SK-N-SH (cell line): ENCODE data around the gene LAIR2. TPM values are rescaled to one million over a fixed set of nuclear protein-coding genes. Genes with fewer than 3 reads are reported as not detected.

Experiments used
- CTCF ChIA-PET: fragments of 300-600, 350-600 bp; formaldehyde crosslinking; extraction: SDS; loops from one replicate; lab custom pipeline; 2021; lab: Yijun Ruan, JAX
- POLR2A ChIA-PET: fragments of 350-600 bp; sonication (Branson Sonifier 250); formaldehyde crosslinking; extraction: SDS; loops from one replicate; lab custom pipeline; 2020; ENCODE audit warnings: antibody characterized with exemption, inconsistent platforms; lab: Yijun Ruan, JAX
- DNase-seq: peaks from one replicate; pipeline ENCODE4 v3.0.0; 2012
- H2AFZ ChIP-seq: fragments of 200-600 bp; sonication (generic); 2 replicates; pipeline ENCODE4 v1.8.1; 2016; ENCODE audit warnings: antibody characterized with exemption, mild to moderate bottlenecking, low read depth
- H3F3A ChIP-seq: fragments of 200-600 bp; sonication (generic); replicated peaks from 2 replicates; pipeline ENCODE3; 2016; ENCODE audit warnings: antibody characterized with exemption, mild to moderate bottlenecking; ENCODE audit not compliant: insufficient read depth
- H3K27ac ChIP-seq, 2 experiments: fragments of 200-500 bp in 1 of 2; fragments of 200-600 bp in 1 of 2; sonication (Bioruptor generic) in 1 of 2; sonication (generic), shearing (Covaris generic) in 1 of 2; 2 replicates each; pipeline versions ENCODE4 v1.5.1 to v1.6.1; 2014 to 2016; ENCODE audit warnings: low read depth in 2 of 2, inconsistent platforms in 1 of 2, low read length in 1 of 2, mild to moderate bottlenecking in 1 of 2, mixed read lengths in 1 of 2
- H3K27me3 ChIP-seq: fragments of 200-600 bp; sonication (generic), shearing (Covaris generic); 2 replicates; pipeline ENCODE4 v1.6.1; 2016; ENCODE audit warnings: mixed run types; ENCODE audit not compliant: insufficient read depth
- H3K36me3 ChIP-seq, 2 experiments: fragments of 200-500 bp in 1 of 2; fragments of 200-600 bp in 1 of 2; sonication (Bioruptor generic) in 1 of 2; sonication (generic) in 1 of 2; replicated peaks in 1 of 2; 2 replicates each; pipeline versions ENCODE3 to v1.5.1; 2014 to 2016; ENCODE audit warnings: low read length in 1 of 2, mild to moderate bottlenecking in 1 of 2; ENCODE audit not compliant: insufficient read depth in 2 of 2, control insufficient read depth in 1 of 2
- H3K4me1 ChIP-seq, 2 experiments: fragments of 200-500 bp in 1 of 2; fragments of 200-600 bp in 1 of 2; sonication (Bioruptor generic) in 1 of 2; sonication (generic), shearing (Covaris generic) in 1 of 2; 2 replicates each; pipeline versions ENCODE4 v1.5.1 to v1.6.1; 2014 to 2016; ENCODE audit warnings: low read depth in 1 of 2, low read length in 1 of 2, mixed run types in 1 of 2; ENCODE audit not compliant: insufficient read depth in 2 of 2, control insufficient read depth in 1 of 2
- H3K4me2 ChIP-seq: fragments of 200-600 bp; sonication (generic), shearing (Covaris generic); 2 replicates; pipeline ENCODE4 v1.6.1; 2017; ENCODE audit warnings: mixed run types
- H3K4me3 ChIP-seq, 2 experiments: fragments of 200-500 bp in 1 of 2; fragments of 200-600 bp in 1 of 2; sonication (Bioruptor generic) in 1 of 2; sonication (generic), shearing (Covaris generic) in 1 of 2; 2 replicates each; pipeline versions ENCODE4 v1.5.1 to v1.8.1; 2014 to 2016; ENCODE audit warnings: low read depth in 2 of 2, inconsistent platforms in 1 of 2, low read length in 1 of 2, mild to moderate bottlenecking in 1 of 2, mixed read lengths in 1 of 2, moderate library complexity in 1 of 2
- H3K79me2 ChIP-seq: fragments of 200-600 bp; sonication (generic); 2 replicates; pipeline ENCODE4 v1.8.1; 2017; ENCODE audit warnings: mild to moderate bottlenecking; ENCODE audit not compliant: insufficient read depth
- H3K9ac ChIP-seq: fragments of 200-600 bp; sonication (generic); 2 replicates; pipeline ENCODE4 v1.6.1; 2017; ENCODE audit warnings: mixed run types
- H3K9me2 ChIP-seq: fragments of 200-600 bp; sonication (generic); 2 replicates; pipeline ENCODE4 v1.6.1; 2017; ENCODE audit warnings: mixed run types
- H3K9me3 ChIP-seq: fragments of 200-600 bp; sonication (generic); 2 replicates; pipeline ENCODE4 v1.6.1; 2017; ENCODE audit warnings: mixed run types, mild to moderate bottlenecking, moderate library complexity
- H4K20me1 ChIP-seq: fragments of 200-600 bp; sonication (generic); 2 replicates; pipeline ENCODE4 v1.6.1; 2017; ENCODE audit warnings: mild to moderate bottlenecking, mixed run types; ENCODE audit not compliant: insufficient read depth
- CTCF ChIP-seq: fragments of 200-600 bp; sonication (generic); IDR thresholded peaks from 2 replicates; pipeline ENCODE4 v1.6.1; 2017; ENCODE audit warnings: antibody characterized with exemption, mild to moderate bottlenecking, moderate library complexity
- ELF1 ChIP-seq: IDR thresholded peaks from 2 replicates; pipeline ENCODE4 v1.4.0; 2012
- FOSL2 ChIP-seq: IDR thresholded peaks from 2 replicates; pipeline ENCODE4 v1.4.0; 2012; ENCODE audit warnings: low read depth, mild to moderate bottlenecking, moderate library complexity, borderline replicate concordance
- MEF2A ChIP-seq: IDR thresholded peaks from 2 replicates; pipeline ENCODE4 v1.4.0; 2012; ENCODE audit warnings: low read depth, borderline replicate concordance
- MXI1 ChIP-seq: IDR thresholded peaks from 2 replicates; pipeline ENCODE4 v1.6.1; 2012; ENCODE audit warnings: mild to moderate bottlenecking, low read depth, low read length, improper control_type of control experiment
- NFIC ChIP-seq: IDR thresholded peaks from 2 replicates; pipeline ENCODE4 v1.4.0; 2012; ENCODE audit warnings: borderline replicate concordance
- REST ChIP-seq: IDR thresholded peaks from 2 replicates; pipeline ENCODE4 v1.6.1; 2012; ENCODE audit warnings: mild to moderate bottlenecking, low read depth, low read length, moderate library complexity
- SMC3 ChIP-seq: IDR thresholded peaks from 2 replicates; pipeline ENCODE4 v1.6.1; 2012; ENCODE audit warnings: low read depth, low read length, improper control_type of control experiment
- TCF12 ChIP-seq: IDR thresholded peaks from 2 replicates; pipeline ENCODE4 v1.4.0; 2012
- USF1 ChIP-seq: IDR thresholded peaks from 2 replicates; pipeline ENCODE4 v1.4.0; 2012; ENCODE audit warnings: low read depth, borderline replicate concordance
- USF2 ChIP-seq: fragments of 150-350 bp; IDR thresholded peaks from 2 replicates; pipeline ENCODE4 v1.6.1; 2017; ENCODE audit warnings: antibody characterized with exemption, low read length, low read depth, borderline replicate concordance
- ZBTB33 ChIP-seq: IDR thresholded peaks from 2 replicates; pipeline ENCODE4 v1.4.0; 2012; ENCODE audit warnings: low read depth, borderline replicate concordance
- WGBS: methylation state at CpG from one replicate; pipeline ENCODE4 v1.1.6; 2017; ENCODE audit warnings: low lambda C conversion rate; 5-methylcytosine and 5-hydroxymethylcytosine counted together
- polyA plus RNA-seq, 3 experiments: library from polyadenylated mRNA; depleted of rRNA; stranded (reverse); fragments of >200 nt; gene quantifications; 2 replicates each; pipeline ENCODE4 v1.2.3, GENCODE V29; 2012

Gene LAIR2
- polyA plus RNA-seq, 1 of the 3 experiments (the other 2 are of a cell fraction): not detected

- no peak for TF ChIP-seq USF1
Observed at GRCh38 chr19:54459282-54460229, 43.1 kb upstream of the LAIR2 start (continued).

- peaks cover 15% of the 10 kb centered on the region; the same call in 1 of the 2 replicates for H3K79me2 ChIP-seq
- ChIA-PET POLR2A (interaction anchor here (0.6 to 4.5 kb wide), 2 partner anchors 12 to 23 kb away, joined by 6 to 24 read pairs; partner anchors contain the start of gene LENG8), CTCF (interaction anchor here (0.7 to 1.5 kb wide), 2 partner anchors 9 to 21 kb away, joined by 3 read pairs; no protein-coding TSS in a partner anchor)
- WGBS: 100% methylated on average over 7 of the region's 39 CpGs
- H3K4me3 ChIP-seq: no peak overlapping the region
- no peak overlapping the region for H3K9ac ChIP-seq
- peaks cover 16% of the 10 kb centered on the region for H3F3A ChIP-seq
- peaks cover 34% of the 10 kb centered on the region for H4K20me1 ChIP-seq
- peaks cover 9 to 58% of the 10 kb centered on the region in 2 experiments for H3K36me3 ChIP-seq
- no peak for DNase-seq
- H3K9me2 ChIP-seq: no peaks in the 10 kb centered on the region
- H3K9me3 ChIP-seq: no peaks in the 10 kb centered on the region
- no peak overlapping the region for H3K27ac ChIP-seq
- peaks cover 0 to 17% of the 10 kb centered on the region in 2 experiments; a peak in 1 of 4 replicates for H3K4me1 ChIP-seq
- no peak overlapping the region for H2AFZ ChIP-seq
- TF ChIP-seq SMC3: no peak
- TF ChIP-seq REST: no peak
- TF ChIP-seq MEF2A: no peak
- TF ChIP-seq MXI1: no peak
- no peak for TF ChIP-seq TCF12
- TF ChIP-seq NFIC: no peak
- TF ChIP-seq ELF1: no peak
- no peak for TF ChIP-seq ZBTB33
- no peak for TF ChIP-seq FOSL2
- TF ChIP-seq USF2: no peak
- no peak for TF ChIP-seq CTCF
- no peaks in the 10 kb centered on the region for H3K27me3 ChIP-seq
- H3K4me2 ChIP-seq: no peak overlapping the region
Observed at GRCh38 chr19:54460230-54461005, 42.2 kb upstream of the LAIR2 start.
